ENCODE measurements around the gene TMEM217. TPM values are rescaled to one million over a fixed set of nuclear protein-coding genes. Genes with fewer than 3 reads are reported as not detected.
"Not testable (repeated sequence)": the region's sequence is repeated elsewhere in the genome, so short reads cannot be mapped to it uniquely, and the experiment has no call there.

The TMEM217 gene
- total RNA-seq, 1 experiment from 2014 or later, result 0.84 TPM

GRCh38 chr6:37218061-37218460, 39.9 kb downstream of the TMEM217 start:
- no peak for DNase-seq (ENCODE audit: low read depth)

DNA sequence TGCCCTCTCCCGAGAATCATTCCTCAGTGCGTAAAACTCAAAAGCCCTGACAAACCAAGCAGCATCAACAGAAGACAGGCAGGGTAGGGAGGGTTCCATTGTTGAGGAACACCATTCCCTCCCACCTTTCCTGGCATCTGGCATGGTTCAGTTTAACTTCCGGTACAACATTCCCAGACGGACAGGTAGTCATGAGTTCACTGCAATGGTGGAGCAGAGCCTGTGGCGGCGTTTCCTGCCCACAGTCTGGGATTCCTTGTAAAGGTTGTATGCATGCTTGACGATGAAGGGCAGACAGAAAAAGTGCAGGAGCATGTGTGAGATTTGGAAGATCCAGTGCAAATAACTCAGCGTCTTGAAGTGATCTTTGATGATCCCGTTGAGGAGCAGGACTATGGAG, 45.7 kb downstream of the TMEM217 start:
- no peak for DNase-seq (ENCODE audit: low read depth)

- DNase-seq (ENCODE audit: low read depth), result peak; percentile 73
Measured at GRCh38 chr6:37210313-37210968, 47.5 kb downstream of the TMEM217 start.

DNA sequence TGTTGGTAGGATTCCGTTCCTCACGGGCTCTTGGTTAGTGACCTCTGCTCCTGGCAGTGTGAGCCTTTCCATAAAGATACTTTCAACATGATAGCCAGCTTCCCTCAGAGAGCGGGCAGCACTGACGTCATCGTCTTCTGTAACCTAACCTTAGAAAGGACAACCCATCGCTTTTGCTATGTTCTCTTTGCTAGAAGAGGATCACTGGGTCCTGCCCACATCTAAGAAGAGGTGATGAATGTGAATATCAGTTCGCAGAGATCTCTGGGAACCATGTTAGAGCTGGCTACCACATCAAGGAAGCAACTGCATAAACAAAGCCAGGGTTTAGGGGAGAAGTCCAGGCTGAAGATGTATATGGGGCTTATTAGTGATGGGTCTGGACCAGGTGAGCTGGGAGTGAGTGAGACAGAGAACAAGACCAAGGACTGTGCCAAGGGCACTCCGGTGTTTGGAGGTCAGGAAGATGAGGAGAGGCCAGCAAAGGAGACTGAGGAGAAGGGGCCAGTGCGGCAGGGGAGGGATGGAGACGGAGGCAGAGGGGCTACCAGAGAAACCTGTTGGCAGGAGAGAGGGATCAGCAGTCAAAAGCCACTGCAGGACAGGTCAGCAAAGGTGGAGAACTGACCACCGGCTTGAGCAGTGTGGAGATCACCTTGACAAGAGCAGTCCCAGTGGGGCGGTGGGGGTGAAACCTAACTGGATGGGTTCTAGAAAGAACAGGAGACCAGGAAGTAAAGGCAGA, 48.3 kb downstream of the TMEM217 start:
- no peak for DNase-seq (ENCODE audit: low read depth)

GRCh38 chr6:37208793-37209192, 49.2 kb downstream of the TMEM217 start:
- no peak for DNase-seq (ENCODE audit: low read depth)

GRCh38 chr6:37207903-37208456, 50.0 kb downstream of the TMEM217 start:
- DNase-seq (ENCODE audit: low read depth), result peak; percentile 65

GRCh38 chr6:37206622-37207021, 51.3 kb downstream of the TMEM217 start:
- DNase-seq (ENCODE audit: low read depth), result no peak

DNA sequence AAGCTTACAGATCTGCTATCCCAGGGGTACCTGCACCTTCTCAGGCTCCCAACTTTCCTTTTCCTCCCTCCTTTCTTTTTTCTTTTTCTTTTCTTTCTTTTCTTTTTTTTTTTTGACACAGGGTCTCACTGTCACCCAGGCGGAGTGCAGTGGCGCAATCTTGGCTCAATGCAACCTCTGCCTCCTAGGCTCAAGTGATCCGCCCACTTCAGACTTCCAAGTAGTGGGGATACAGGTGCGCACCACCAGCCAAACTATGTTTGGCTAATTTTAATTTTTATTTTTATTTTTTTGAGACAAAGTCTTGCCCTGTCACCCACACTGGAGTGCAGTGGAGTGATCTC, 52.0 kb downstream of the TMEM217 start:
- no peak for DNase-seq (ENCODE audit: low read depth)

DNA sequence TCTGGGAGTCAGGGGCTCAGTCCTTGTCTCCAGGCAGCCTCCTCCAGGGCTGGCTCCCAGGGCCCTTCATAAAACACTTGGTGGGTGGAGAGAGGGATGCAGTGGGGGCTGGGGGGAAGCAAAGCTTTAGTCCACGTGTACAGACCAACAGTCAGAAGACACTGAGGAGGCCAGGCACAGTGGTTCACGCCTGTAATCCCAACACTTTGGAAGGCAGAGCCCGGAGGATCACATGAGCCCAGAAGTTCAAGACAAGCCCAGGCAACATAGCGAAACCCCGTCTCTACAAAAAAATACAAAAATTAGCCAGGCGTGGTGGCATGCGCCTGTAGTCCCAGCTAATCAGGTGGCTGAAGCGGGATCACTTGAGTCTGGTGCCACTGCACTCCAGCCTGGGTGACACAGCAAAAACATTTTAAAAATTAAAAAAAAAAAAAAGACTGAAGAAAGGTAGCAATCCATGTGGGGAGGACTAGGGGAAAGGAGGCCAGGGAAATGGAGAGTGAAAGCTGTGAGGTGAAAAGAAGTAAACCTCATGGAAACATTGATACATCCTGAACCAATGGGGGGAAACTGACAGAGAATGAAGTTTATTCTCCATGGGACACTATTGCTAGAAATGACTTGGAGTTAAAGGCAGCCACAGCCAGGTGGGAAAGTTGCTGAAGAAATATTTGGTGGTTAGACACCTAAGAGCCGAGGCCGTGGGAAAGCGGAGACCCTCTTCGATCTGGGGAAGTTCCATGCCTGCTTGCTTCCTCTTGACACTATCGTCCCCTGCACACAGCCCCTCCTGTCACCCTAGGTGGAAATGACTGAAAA, 52.6 kb downstream of the TMEM217 start:
- DNase-seq (ENCODE audit: low read depth), result no peak

GRCh38 chr6:37204014-37204751, 53.8 kb downstream of the TMEM217 start:
- DNase-seq (ENCODE audit: low read depth), result peak; percentile 72

DNA sequence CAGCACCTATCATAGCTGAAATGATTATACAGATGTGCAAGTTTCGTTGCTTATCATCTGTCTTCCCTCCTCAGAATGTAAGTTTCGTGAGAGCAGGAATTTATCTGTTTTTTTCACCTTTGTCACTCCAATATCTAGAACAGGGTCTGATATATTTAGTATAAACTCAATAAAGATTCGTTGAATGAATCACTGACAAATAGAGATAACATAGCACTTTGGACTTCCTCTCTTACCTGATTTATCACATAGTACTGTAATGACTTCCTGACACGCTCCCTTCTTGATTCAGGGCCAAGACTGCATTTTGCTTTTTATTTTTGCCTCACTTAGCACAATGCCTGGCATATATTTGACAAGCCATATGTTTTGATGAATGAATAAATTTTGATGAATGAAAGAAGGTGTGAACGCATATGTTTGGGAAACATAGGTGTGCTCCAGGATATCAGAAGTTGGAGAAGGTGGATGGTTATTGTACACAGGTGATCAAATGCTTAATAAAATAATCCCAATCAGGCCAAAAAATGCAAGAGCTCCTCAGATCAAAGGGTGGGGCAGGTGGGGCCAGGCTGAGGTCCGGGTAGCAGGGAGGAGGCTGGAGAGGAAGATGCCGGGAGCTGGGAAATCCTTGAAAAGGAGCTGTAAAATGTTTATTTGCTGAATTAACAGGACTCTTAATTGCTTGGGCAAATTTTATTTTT, 55.0 kb downstream of the TMEM217 start:
- no peak for DNase-seq (ENCODE audit: low read depth)

- no peak for DNase-seq (ENCODE audit: low read depth)
Measured at GRCh38 chr6:37201726-37202125, 56.2 kb downstream of the TMEM217 start.

DNA sequence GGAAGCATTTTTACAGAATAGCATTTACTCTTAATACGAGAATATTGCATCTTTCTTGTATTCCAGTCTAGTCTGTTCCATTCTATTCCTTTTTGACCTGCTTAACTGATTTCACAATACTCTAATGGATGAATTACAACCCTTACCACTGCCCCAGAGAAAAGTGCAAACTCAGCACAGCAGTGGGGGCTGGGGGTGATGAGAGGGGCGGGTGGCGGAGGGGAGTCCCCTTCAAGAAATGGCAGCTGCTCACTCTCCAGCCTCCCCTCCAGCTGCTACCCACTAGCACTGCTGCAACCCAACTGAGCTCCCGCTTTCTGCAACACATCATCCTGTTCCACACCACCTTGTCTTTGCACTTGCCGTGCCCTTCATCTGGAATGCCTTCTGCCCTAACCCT, 57.9 kb downstream of the TMEM217 start:
- no peak for DNase-seq (ENCODE audit: low read depth)

- not testable (repeated sequence) for DNase-seq (ENCODE audit: low read depth)
Measured at GRCh38 chr6:37196451-37196850, 61.5 kb downstream of the TMEM217 start.

- not testable (repeated sequence) for DNase-seq (ENCODE audit: low read depth)
Measured at GRCh38 chr6:37194886-37195285, 63.1 kb downstream of the TMEM217 start.

DNA sequence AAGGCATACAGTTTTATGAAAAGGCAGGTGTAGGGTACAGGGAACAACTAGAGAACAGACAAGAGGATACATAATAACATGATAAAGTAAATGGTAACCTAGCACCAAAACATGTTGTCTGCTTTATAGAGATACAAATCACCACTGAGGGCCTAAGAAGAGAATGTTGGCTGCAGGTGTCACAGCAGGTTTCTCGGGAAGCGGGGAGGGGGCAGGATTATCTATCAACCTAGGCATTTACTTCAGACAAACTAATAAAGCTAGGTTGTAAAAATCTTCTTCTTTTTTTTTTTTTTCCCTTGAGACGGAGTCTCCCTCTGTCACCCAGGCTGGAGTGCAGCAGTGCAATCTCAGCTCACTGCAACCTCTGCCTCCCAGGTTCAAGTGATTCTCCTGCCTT, 65.3 kb downstream of the TMEM217 start:
- no peak for DNase-seq (ENCODE audit: low read depth)

DNA sequence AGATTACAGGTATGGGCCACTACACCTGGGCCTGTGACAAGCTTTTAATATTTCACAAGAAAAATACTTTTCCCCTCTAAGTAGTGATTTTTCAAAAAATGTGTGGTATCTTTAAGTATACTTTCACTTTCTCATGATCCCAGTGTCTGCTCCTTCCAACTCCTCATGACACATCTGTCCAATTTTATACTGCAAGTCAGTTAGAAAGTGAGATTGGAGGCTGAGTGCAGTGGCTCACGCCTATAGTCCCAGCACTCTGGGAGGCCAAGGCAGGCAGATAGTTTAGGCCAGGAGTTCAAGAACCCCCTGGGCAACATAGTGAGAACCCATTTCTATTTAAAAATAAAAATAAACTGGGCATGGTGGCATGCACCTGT, 67.8 kb downstream of the TMEM217 start:
- no peak for DNase-seq (ENCODE audit: low read depth)

GRCh38 chr6:37188962-37189510, 68.9 kb downstream of the TMEM217 start:
- no peak for DNase-seq (ENCODE audit: low read depth)

DNA sequence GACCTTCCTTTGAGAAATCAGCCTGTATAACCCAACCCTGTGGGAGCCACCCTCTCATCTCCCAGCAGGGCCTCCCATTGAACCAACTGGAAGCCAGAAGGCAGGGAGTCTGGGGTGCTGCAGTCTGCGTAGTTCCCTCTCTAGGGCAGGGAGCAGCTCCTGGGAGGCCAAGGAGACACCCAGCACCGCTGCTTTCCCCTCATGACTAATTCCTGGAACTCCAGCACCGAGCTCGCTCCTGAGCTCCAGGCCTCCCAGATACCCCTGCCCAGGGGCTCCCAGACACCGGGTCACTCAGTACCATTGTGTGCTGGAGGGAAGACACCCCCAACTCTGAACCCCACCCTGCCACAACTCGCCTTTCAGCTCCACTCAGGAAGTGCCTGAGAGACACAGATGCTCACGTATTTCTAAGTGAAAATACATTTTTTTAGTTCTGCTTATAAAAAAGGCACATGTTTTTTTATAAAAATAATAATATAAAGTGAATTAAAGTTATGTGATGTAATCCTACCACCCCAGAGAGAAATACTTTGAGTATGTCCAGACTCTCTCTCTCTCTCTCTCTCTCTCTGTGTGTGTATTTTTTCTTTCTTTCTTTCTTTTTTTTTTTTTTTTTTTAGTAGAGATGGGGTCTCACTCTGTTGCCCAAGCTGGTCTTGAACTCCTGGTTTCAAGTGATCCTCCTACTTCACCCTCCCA, 70.5 kb downstream of the TMEM217 start:
- no peak for DNase-seq (ENCODE audit: low read depth)

All from RPMI7951 (cell line).